ENCODE measurements around the gene SEMA5A.

SEMA5A gene

GRCh38 chr5:9318031-9318430, 227.8 kb downstream of the SEMA5A start:
- DNase-seq: no peak

GRCh38 chr5:9316733-9317132, 229.1 kb downstream of the SEMA5A start:
- no peak for DNase-seq

- no peak for DNase-seq
Measured at GRCh38 chr5:9316041-9316440, 229.8 kb downstream of the SEMA5A start.

DNA sequence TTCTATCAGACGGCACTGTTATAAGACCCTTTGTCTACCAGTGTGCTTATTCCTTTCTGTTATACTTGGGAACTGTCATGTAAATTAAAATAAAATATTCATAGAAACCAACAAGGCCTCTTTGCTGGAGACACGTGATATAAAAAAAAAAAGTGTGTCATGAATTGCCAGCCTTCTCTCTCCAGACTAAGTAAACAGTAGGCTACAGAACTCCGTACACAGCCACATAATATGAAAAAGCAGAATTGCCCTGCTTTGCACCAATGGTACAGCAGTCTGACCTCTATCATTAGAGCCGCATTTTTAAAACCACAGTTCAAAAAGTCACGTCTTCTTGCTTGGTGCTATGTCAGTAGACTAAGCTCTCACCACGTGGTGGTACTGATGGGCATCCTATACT, 231.3 kb downstream of the SEMA5A start:
- no peak for DNase-seq

- no peak for DNase-seq
Measured at GRCh38 chr5:9313751-9314150, 232.1 kb downstream of the SEMA5A start.

DNA sequence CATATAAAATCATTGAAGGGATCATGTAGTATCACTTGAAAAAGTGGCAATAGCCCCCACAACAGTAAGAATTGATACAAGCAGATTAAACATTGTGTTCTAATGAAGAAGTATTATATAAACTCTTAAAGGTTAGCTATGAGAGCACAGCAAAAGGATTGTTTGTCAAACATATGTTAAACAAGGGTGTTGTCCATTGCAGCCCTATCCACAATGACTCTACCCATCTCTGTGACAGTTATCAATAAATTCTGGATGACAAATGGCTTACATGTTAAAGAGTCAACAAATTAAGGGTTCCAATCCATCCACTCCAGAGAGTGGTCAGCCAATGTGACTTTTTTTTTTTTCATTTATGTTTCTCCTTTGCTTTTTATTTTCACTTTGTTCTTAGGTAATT, 238.7 kb downstream of the SEMA5A start:
- DNase-seq: no peak

- no peak for DNase-seq
Measured at GRCh38 chr5:9302218-9302617, 243.7 kb downstream of the SEMA5A start.

- DNase-seq: no peak
Measured at GRCh38 chr5:9301200-9301599, 244.7 kb downstream of the SEMA5A start.

GRCh38 chr5:9297134-9297533, 248.7 kb downstream of the SEMA5A start:
- DNase-seq: no peak

DNA sequence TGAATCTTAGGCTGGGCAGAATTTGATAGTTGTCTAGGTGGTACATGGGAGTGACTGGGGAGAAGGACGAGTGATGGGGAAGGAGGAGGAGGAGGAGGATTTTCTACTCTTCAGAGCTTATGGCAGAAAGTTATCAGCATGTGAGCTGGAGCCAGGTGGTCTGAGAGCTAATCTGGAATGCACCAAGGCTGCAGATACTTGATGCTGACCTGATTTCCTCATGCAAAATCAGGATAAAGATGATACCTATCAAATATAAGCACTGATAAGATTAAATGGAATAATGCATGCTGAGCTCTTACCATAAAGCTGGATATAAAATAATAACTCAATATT, 250.4 kb downstream of the SEMA5A start:
- DNase-seq: no peak

- DNase-seq: no peak
Measured at GRCh38 chr5:9294793-9295465, 250.9 kb downstream of the SEMA5A start.

DNA sequence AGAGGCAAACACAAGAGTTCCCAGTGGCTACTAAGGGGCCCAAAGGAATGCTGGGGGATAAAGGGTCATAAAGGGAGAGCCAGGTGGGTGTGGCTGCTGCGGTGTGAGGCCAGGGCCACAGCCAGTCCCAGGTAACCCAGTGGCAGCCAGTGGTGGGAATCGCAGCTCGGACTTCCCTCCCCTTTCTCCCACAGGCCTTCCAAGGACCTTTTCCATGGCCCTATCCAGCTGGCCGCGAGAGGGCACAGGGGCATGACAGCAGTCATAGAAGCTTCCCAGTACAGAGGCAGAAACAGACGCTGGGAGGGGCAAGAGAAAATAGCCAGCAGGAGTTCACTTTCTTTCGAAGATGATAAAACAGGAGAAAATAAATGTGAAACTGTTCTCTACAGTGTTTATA, 257.6 kb downstream of the SEMA5A start:
- DNase-seq: no peak

- no peak for DNase-seq
Measured at GRCh38 chr5:9284781-9285307, 261.0 kb downstream of the SEMA5A start.

- no peak for DNase-seq
Measured at GRCh38 chr5:9284272-9284671, 261.6 kb downstream of the SEMA5A start.

DNA sequence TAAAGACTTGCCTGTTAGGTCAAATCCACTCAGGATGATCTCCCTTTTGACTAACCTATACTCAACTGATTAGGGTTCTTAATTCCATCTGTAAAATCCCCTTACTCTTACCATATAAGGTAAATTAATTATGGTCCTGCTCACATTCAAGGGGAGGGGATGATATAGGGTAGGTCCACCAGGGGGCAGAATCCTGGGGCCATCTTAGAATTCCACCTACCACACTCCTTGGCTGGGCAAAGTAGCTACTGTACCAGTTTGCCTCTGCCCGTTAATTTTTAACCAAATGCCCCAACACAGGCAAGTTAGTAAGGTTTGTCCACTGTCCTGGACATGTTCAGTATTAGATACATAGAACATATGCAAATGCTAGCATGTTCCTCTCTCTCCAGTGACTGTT, 262.4 kb downstream of the SEMA5A start:
- no peak for DNase-seq

GRCh38 chr5:9283021-9283420, 262.9 kb downstream of the SEMA5A start:
- DNase-seq: no peak

- no peak for DNase-seq
Measured at GRCh38 chr5:9282211-9282610, 263.7 kb downstream of the SEMA5A start.

GRCh38 chr5:9279774-9280173, 266.1 kb downstream of the SEMA5A start:
- DNase-seq: no peak

GRCh38 chr5:9278921-9279603, 266.8 kb downstream of the SEMA5A start:
- DNase-seq: no peak

DNA sequence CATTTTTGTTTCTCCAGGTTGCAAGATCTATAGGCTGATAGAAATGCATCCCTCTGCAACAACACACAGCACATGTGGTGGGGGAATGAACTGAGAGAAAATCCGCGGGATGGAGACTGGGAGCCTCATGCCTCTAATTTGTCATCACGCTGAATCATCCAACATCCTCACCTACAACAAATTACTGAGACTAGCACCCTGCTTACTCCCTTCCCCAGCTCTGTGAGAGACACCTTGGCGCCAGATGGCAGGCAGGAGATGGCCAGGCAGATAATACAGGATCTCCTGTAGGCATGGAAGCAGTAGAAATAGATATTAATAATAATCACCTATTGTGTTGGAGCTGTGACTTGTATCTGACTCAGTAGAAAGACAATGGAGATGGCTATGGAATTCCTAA, 276.9 kb downstream of the SEMA5A start:
- DNase-seq: no peak

DNA sequence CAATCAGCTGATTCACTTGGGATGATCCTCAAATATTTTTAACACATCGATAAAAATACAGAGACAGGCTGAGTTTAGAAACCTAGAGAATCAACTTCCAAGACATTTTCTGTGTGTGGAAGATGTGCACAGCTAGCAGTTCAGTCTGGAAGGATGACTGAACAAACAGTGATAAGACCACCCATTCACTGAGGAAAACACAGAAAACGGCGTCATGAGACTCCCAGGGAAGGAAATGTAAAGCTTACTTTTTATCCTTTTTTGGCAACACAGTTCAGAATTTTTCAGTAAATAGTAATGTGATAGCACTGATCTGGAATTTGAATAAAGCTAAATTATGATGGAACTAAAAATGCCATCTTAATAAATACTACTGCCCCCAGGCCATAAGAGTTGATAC, 277.6 kb downstream of the SEMA5A start:
- DNase-seq: no peak

DNA sequence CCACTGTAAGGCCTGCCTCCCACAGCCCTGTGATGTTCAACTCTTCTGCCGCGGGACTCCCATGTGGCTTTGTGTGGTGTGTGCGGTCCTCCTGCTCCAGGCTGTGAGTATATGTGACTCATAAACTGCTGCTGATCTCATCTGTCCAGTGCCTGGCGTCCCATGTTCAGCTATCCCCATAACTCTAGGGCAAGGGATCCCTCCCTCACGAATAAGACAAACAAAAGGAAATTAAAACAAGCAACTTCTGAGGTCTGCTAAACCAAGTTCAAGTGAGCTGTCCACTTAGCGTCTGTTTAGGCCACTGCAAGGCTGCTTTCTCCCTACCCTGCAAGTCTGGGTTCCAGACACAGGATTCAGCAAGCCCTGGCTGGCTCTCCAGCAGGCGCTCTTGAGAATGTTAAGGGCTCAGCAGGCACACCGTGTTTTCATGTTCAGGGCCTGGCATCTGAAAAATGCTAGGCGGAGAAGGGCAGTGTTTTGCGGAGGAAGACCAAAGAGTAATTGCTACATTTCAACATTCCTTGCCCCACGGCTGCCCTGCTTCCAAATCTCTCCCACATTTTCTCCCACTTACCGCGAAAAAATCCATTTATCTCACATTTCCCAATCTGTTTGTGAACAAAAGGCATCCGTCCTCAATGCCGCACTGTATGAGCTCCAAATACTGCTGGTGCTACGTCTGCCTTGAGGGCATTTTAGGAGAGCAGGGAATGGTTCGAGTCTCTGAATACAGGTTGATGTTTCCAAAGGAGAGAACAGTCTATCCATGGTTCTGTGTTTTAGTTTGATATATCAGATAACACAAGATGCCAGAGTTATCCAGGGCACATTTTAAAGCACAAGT, 280.2 kb downstream of the SEMA5A start:
- no peak for DNase-seq

- DNase-seq: no peak
Measured at GRCh38 chr5:9264301-9264700, 281.6 kb downstream of the SEMA5A start.

- DNase-seq: no peak
Measured at GRCh38 chr5:9263656-9264055, 282.2 kb downstream of the SEMA5A start.
